ENCODE measurements around the gene CCDC85C. TPM values are rescaled to one million over a fixed set of nuclear protein-coding genes. Genes with fewer than 3 reads are reported as not detected.

Gene CCDC85C
- total and polyA plus RNA-seq, 4 donors, result 4.0 to 23.9 (median 9.6) TPM

GRCh38 chr14:99563749-99564129 lies 40.3 kb downstream of the CCDC85C start:
- WGBS, result 73% methylated on average over 6 of the region's 6 CpGs

GRCh38 chr14:99562856-99563748 lies 40.9 kb downstream of the CCDC85C start:
- no peak overlapping the region for H3K4me3 ChIP-seq (ENCODE audit: low read depth in 1 of 3, low read length in 3 of 3)
- H3K9me3 ChIP-seq (ENCODE audit: control insufficient read depth in 4 of 4, low read length in 3 of 4), result no peaks in the 10 kb centered on the region
- no peaks in the 10 kb centered on the region for H3K36me3 ChIP-seq (ENCODE audit: control insufficient read depth in 4 of 4, insufficient read depth in 3 of 4, low read depth in 1 of 4, low read length in 3 of 4)
- 32% methylated on average over 23 of the region's 23 CpGs for WGBS
- H3K27ac ChIP-seq (ENCODE audit: low read depth in 1 of 2, low read length in 2 of 2), result peak overlapping the region; percentile 73 to 84
- H3K27me3 ChIP-seq (ENCODE audit: control insufficient read depth in 4 of 4, insufficient read depth in 4 of 4, low read length in 3 of 4), result no peaks in the 10 kb centered on the region
- peak; percentile 69 for DNase-seq (ENCODE audit: low spot score)
- no peak overlapping the region for H3K9ac ChIP-seq (ENCODE audit: low read depth in 1 of 2, low read length in 2 of 2)
- peaks cover 40 to 91% (median 79%) of the 10 kb centered on the region in 4 donors for H3K4me1 ChIP-seq (ENCODE audit: control insufficient read depth in 4 of 4, insufficient read depth in 4 of 4, low read length in 3 of 4)
- TF ChIP-seq TAF1 (conservative IDR thresholded peaks at IDR 0.05) (no peak), JUND (IDR thresholded peaks at IDR 0.05) (no peak), YY1 (IDR thresholded peaks at IDR 0.05) (peak; percentile 22), GABPA (IDR thresholded peaks at IDR 0.05 in 1 of 2, conservative IDR thresholded peaks at IDR 0.05 in 1 of 2) (no peak), NR2F2 (IDR thresholded peaks at IDR 0.05) (peak; percentile 21), FOXA2 (IDR thresholded peaks at IDR 0.05) (no peak), REST (IDR thresholded peaks at IDR 0.05) (peak; percentile 54), FOXA1 (IDR thresholded peaks at IDR 0.05) (peak; percentile 15)

More at GRCh38 chr14:99563749-99564129, 40.3 kb downstream of the CCDC85C start:
- Histone ChIP-seq H3K9ac (ENCODE audit: low read depth in 1 of 2, low read length in 2 of 2) (no peak overlapping the region), H3K4me3 (ENCODE audit: low read depth in 1 of 3, low read length in 3 of 3) (no peak overlapping the region), H3K9me3 (ENCODE audit: control insufficient read depth in 4 of 4, low read length in 3 of 4) (no peaks in the 10 kb centered on the region), H3K36me3 (ENCODE audit: control insufficient read depth in 4 of 4, insufficient read depth in 3 of 4, low read depth in 1 of 4, low read length in 3 of 4) (no peaks in the 10 kb centered on the region), H3K4me1 (ENCODE audit: control insufficient read depth in 4 of 4, insufficient read depth in 4 of 4, low read length in 3 of 4) (peaks cover 43 to 95% (median 83%) of the 10 kb centered on the region in 4 donors), H3K27ac (ENCODE audit: low read depth in 1 of 2, low read length in 2 of 2) (peak overlapping the region; percentile 73 to 84), H3K27me3 (ENCODE audit: control insufficient read depth in 4 of 4, insufficient read depth in 4 of 4, low read length in 3 of 4) (no peaks in the 10 kb centered on the region)
- TF ChIP-seq RXRA (IDR thresholded peaks at IDR 0.05), result no peak
- no peak for TF ChIP-seq EGR1 (IDR thresholded peaks at IDR 0.05; ENCODE audit: low read depth in 2 of 2)
- no peak for TF ChIP-seq RAD21 (IDR thresholded peaks at IDR 0.05)
- no peak for TF ChIP-seq TAF1 (conservative IDR thresholded peaks at IDR 0.05)
- TF ChIP-seq GABPA (IDR thresholded peaks at IDR 0.05 in 1 of 2, conservative IDR thresholded peaks at IDR 0.05 in 1 of 2), result no peak
- TF ChIP-seq HNF4A (conservative IDR thresholded peaks at IDR 0.05), result no peak
- TF ChIP-seq HNF4G (IDR thresholded peaks at IDR 0.05), result no peak
- no peak for TF ChIP-seq FOXA2 (IDR thresholded peaks at IDR 0.05)
- TF ChIP-seq, protein P1, sequence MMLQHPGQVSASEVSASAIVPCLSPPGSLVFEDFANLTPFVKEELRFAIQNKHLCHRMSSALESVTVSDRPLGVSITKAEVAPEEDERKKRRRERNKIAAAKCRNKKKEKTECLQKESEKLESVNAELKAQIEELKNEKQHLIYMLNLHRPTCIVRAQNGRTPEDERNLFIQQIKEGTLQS (IDR thresholded peaks at IDR 0.05), result no peak
- TF ChIP-seq NR2F2 (IDR thresholded peaks at IDR 0.05), result no peak
- no peak for TF ChIP-seq SP1 (IDR thresholded peaks at IDR 0.05)
- no peak for TF ChIP-seq YY1 (IDR thresholded peaks at IDR 0.05)
- TF ChIP-seq REST (IDR thresholded peaks at IDR 0.05), result no peak
- TF ChIP-seq ZBTB33 (IDR thresholded peaks at IDR 0.05), result no peak
- no peak for DNase-seq (ENCODE audit: low spot score)

Measured in liver (tissue), 9 donors.